Stimulated activated CD4-positive, alpha-beta T cell treated with anti-CD3 and anti-CD28 coated beads, TNF-alpha, amount 100 ng/mL, for 48 hours (primary cell): ENCODE data around the gene RBMXL2.

Experiments
- DNase-seq, 3 donors: peaks; one replicate each; pipeline ENCODE4 v3.0.0-alpha.2; 2020; ENCODE audit warnings: low read depth in 3 of 3

The RBMXL2 gene

GRCh38 chr11:7088921-7089320, at the start of gene RBMXL2:
Gene RBMXL2 (plus strand): TSS chr11:7088998. CDS start chr11:7089121, 123 bp downstream.
- no peak for DNase-seq

- no peak for DNase-seq
Observed at GRCh38 chr11:7046474-7047175, 42.2 kb upstream of the RBMXL2 start.

GRCh38 chr11:7050191-7050590, 38.6 kb upstream of the RBMXL2 start:
- no peak for DNase-seq

- no peak for DNase-seq
Observed at GRCh38 chr11:7056828-7057513, 31.8 kb upstream of the RBMXL2 start.

- no peak for DNase-seq
Observed at GRCh38 chr11:7057641-7058040, 31.2 kb upstream of the RBMXL2 start.

GRCh38 chr11:7060868-7061267, 27.9 kb upstream of the RBMXL2 start:
- DNase-seq: no peak

GRCh38 chr11:7062534-7062933, 26.3 kb upstream of the RBMXL2 start:
- no peak for DNase-seq

- no peak for DNase-seq
Observed at GRCh38 chr11:7072401-7073028, 16.3 kb upstream of the RBMXL2 start.

- no peak for DNase-seq
Observed at GRCh38 chr11:7077101-7077500, 11.7 kb upstream of the RBMXL2 start.

- DNase-seq: no peak
Observed at GRCh38 chr11:7079545-7080135, 9.2 kb upstream of the RBMXL2 start.

- DNase-seq: no peak
Observed at GRCh38 chr11:7080900-7081299, 7.9 kb upstream of the RBMXL2 start.

- no peak for DNase-seq
Observed at GRCh38 chr11:7081441-7081840, 7.4 kb upstream of the RBMXL2 start.

- DNase-seq: no peak
Observed at GRCh38 chr11:7089328-7090251, 792 bp downstream of the RBMXL2 start.

- DNase-seq: no peak
Observed at GRCh38 chr11:7098235-7098832, 9.5 kb downstream of the RBMXL2 start.

GRCh38 chr11:7115780-7116179, 27.0 kb downstream of the RBMXL2 start:
- no peak for DNase-seq

- no peak for DNase-seq
Observed at GRCh38 chr11:7116370-7116769, 27.6 kb downstream of the RBMXL2 start.

GRCh38 chr11:7138051-7138450, 49.3 kb downstream of the RBMXL2 start:
- DNase-seq: no peak
